Thoracic aorta (tissue), 2 donors: ENCODE data around the gene SDK2. TPM values are rescaled to one million over a fixed set of nuclear protein-coding genes. Genes with fewer than 3 reads are reported as not detected.

Experiments used
- ATAC-seq: fragments of 150-250 bp; one replicate; pipeline ENCODE4 v1.8.0; 2017; ENCODE audit warnings: low read depth; ENCODE audit not compliant: insufficient number of reproducible peaks, low FRiP score
- DNase-seq: peaks from one replicate; pipeline ENCODE4 v3.0.0-alpha.2; 2020; ENCODE audit warnings: low spot score
- H3K27ac ChIP-seq, 2 donors: fragments of 200-600 bp; sonication (generic); 1 replicate in 1 of 2; 2 replicates in 1 of 2; pipeline ENCODE4 v1.5.1; 2016; ENCODE audit warnings: mild to moderate bottlenecking in 2 of 2, moderate library complexity in 2 of 2
- H3K27me3 ChIP-seq: fragments of 200-600 bp; sonication (generic); replicated peaks from 2 replicates; pipeline ENCODE4 v1.6.0; 2016; ENCODE audit warnings: mild to moderate bottlenecking; ENCODE audit not compliant: insufficient read depth
- H3K36me3 ChIP-seq: fragments of 200-600 bp; sonication (generic); one replicate; pipeline ENCODE4 v1.5.1; 2016
- H3K4me1 ChIP-seq, 2 donors: fragments of 200-600 bp; sonication (generic); 1 replicate in 1 of 2; 2 replicates in 1 of 2; pipeline versions ENCODE4 v1.5.1 to v1.6.0; 2016; ENCODE audit warnings: low read depth in 2 of 2, mild to moderate bottlenecking in 1 of 2; ENCODE audit not compliant: control insufficient read depth in 1 of 2
- H3K4me3 ChIP-seq: fragments of 200-600 bp; sonication (generic); 2 replicates; pipeline ENCODE4 v1.5.1; 2016; ENCODE audit warnings: mild to moderate bottlenecking
- H3K9me3 ChIP-seq: fragments of 200-600 bp; sonication (generic); 2 replicates; pipeline ENCODE4 v1.5.1; 2016
- total RNA-seq, 2 donors: library from RNA; depleted of rRNA; stranded (reverse); fragments of >200 nt; gene quantifications; one replicate each; pipeline versions ENCODE4 v1.1.0 to v1.2.3, GENCODE V29; 2016
- TF ChIP-seq, protein P1 (sequence below): fragments of 200-600 bp; sonication (generic); IDR thresholded peaks from one replicate; pipeline ENCODE4 v1.5.1; 2019; ENCODE audit warnings: antibody characterized with exemption

The SDK2 gene
- total RNA-seq, 2 donors from 2014 or later = 6.0 to 8.9 TPM

DNA sequence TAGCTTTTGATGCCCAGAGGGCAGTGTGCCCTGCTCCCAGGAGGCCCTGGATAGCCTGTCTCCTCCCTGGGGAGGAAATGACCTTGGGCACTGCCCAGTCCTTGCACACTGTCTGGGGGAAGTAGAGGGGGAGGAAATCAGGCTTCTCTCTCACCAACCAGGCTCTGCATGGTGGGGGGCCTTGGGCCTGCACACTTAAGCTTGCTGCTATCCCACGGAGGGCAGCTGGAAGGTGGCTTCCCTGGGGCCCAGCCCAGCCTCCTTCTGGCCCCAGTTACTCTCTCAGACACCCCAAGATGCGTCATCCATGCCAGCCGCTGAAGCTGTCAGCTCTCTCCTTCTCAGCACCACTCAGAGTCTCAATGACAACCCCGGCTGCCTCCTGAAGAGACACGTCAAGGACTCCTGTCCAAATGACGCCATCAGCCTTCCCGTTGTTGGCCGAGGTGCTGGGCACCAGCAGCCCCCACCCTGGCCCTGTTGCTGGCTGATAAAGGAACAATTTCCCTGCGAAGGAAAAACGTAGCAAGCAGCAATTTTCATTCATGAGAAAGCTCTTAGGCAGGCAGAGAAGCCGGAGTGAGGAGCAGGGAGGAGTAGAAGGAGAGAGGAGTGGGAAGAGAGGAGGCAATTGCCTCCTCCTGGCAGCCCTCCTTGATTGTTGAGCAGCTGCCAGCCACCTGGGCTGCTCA, 95.5 kb downstream of the SDK2 start:
- Histone ChIP-seq H3K4me1 (no peaks in the 10 kb centered on the region), H3K27ac (no peak overlapping the region), H3K4me3 (no peak overlapping the region), H3K36me3 (no peaks in the 10 kb centered on the region), H3K27me3 (no peaks in the 10 kb centered on the region), H3K9me3 (no peaks in the 10 kb centered on the region)
- ATAC-seq = no peak
- DNase-seq = no peak
- TF ChIP-seq, protein P1, sequence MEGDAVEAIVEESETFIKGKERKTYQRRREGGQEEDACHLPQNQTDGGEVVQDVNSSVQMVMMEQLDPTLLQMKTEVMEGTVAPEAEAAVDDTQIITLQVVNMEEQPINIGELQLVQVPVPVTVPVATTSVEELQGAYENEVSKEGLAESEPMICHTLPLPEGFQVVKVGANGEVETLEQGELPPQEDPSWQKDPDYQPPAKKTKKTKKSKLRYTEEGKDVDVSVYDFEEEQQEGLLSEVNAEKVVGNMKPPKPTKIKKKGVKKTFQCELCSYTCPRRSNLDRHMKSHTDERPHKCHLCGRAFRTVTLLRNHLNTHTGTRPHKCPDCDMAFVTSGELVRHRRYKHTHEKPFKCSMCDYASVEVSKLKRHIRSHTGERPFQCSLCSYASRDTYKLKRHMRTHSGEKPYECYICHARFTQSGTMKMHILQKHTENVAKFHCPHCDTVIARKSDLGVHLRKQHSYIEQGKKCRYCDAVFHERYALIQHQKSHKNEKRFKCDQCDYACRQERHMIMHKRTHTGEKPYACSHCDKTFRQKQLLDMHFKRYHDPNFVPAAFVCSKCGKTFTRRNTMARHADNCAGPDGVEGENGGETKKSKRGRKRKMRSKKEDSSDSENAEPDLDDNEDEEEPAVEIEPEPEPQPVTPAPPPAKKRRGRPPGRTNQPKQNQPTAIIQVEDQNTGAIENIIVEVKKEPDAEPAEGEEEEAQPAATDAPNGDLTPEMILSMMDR = no peak

DNA sequence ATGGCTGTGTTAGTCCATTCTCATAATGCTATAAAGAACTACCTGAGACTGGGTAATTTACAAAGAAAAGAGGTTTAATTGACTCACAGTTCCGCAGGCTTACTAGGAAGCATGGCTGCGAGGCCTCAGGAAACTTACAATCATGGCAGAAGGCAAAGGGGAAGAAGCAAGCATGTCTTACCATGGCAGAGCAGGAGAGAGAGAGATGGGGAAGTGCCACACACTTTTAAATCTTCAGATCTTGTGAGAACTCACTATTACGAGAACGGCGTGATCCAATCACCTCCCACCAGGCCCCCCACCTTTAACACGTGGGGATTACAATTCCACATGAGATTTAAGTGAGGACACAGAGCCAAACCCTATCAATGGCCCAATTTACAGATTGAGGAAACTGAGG, 96.5 kb downstream of the SDK2 start:
- Histone ChIP-seq H3K4me3 (no peak overlapping the region), H3K36me3 (no peaks in the 10 kb centered on the region), H3K4me1 (no peaks in the 10 kb centered on the region), H3K27me3 (no peaks in the 10 kb centered on the region), H3K9me3 (no peaks in the 10 kb centered on the region), H3K27ac (no peak overlapping the region)
- TF ChIP-seq, protein P1 = no peak
- DNase-seq (no peak), ATAC-seq (no peak)

DNA sequence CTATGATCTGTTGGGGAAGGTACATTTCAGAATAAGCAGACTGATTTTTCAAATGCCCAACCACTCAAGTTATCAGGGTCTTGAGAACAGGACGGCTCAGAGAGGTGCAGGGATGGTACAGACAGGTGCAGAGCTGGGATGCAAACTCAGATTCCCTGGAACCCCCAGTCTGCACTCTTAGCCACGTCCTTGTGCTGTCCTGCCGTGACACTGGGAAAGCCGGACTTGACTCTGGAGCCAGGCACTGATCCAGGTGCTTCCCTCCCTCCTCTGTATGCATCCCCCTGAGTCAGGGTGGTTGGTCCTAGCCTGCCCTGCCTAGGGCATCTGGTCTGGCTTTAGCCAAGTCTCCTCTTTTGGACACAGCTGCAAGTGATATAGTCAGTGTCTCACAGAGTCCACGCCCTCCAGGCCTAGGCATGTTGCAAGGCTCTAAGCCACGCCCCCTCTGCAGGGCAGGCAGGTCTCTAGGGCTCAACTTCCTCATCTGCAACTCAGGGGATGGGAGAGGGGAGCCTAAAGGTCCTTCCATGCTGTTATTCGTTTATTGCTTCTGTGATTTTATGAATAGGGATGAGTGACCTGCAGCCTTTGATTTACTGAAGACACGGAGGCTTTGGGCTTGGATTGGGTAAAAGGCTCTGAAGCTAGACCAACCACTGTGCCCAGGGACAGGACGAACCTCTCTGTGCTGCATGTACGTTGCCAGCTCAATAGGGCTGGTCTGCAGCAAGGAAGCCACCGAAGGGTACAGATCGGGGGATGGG, 97.3 kb downstream of the SDK2 start:
- H3K9me3 ChIP-seq = no peaks in the 10 kb centered on the region
- TF ChIP-seq, protein P1 = no peak
- DNase-seq = no peak
- H3K27ac ChIP-seq = no peak overlapping the region
- no peaks in the 10 kb centered on the region for H3K4me1 ChIP-seq
- no peaks in the 10 kb centered on the region for H3K36me3 ChIP-seq
- no peaks in the 10 kb centered on the region for H3K27me3 ChIP-seq
- ATAC-seq = no peak
- no peak overlapping the region for H3K4me3 ChIP-seq

DNA sequence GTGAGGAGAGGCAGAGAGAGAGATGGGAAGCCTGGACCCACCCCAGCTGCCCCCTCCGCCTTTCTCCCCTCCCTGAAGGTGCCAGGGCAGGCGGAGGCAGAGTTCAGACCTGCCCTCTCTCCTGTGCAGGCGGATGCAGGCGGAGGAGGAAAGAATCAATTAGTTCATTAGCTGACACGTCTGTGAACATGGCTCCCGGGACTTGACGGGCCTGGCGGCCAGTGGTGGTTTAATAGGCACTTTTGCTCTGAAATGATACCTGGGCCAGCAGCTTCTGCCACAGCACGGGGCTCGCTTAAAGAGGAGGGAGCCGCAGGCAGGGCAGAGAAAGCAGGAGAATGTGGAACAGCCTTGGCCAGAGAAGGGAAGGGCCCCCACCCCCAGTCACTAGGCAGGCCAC, 98.1 kb downstream of the SDK2 start:
- H3K36me3 ChIP-seq = no peaks in the 10 kb centered on the region
- no peak overlapping the region for H3K27ac ChIP-seq
- H3K27me3 ChIP-seq = no peaks in the 10 kb centered on the region
- H3K9me3 ChIP-seq = no peaks in the 10 kb centered on the region
- no peaks in the 10 kb centered on the region for H3K4me1 ChIP-seq
- no peak overlapping the region for H3K4me3 ChIP-seq
- TF ChIP-seq, protein P1 = no peak
- ATAC-seq (no peak), DNase-seq (no peak)

DNA sequence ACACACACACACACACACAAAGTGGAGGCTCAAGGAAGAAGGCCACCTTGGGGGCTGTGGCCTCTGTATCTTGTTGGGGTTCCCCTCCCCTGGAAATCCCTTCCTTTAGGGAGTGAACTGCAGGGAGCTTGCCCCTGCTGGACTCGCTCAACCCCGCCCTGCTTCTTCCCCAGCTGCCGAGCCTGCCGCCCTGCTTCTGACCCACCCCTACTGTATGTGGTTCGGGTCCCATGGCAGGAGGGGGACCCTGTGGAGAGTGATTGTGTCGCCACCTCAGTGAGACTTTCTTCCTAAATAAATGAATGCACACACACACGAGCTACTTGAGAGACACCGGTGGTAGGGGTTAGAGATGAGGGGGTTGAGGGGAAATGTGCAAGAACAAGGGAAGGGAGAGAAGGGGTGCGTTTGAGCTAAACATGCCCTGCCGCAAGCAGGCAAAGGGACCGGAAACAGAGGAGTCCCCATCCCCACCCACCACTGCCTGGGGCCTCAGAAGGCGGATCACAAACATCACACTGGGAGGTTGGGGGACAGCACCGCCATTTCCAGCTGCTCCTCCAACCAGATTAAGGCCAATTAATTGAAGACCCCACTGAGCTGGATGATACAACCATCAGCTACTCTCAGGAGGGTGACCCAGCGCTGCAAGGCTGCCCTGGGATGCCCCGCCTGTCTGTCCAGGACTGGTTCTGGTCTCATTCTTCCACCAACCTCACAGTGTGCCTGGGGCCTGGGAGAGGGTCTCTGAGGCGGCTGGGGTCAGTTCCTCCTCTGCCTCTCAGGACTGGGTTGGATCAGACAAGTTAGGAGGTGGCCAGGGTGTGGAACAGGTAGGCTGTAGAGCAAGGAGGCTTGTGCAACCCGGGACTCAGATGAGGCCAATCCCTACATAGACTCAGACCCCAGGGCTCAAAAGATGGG, 98.9 kb downstream of the SDK2 start:
- no peaks in the 10 kb centered on the region for H3K36me3 ChIP-seq
- H3K27me3 ChIP-seq = no peaks in the 10 kb centered on the region
- no peak overlapping the region for H3K27ac ChIP-seq
- no peaks in the 10 kb centered on the region for H3K9me3 ChIP-seq
- no peak for ATAC-seq
- TF ChIP-seq, protein P1 = no peak
- DNase-seq = no peak
- no peaks in the 10 kb centered on the region for H3K4me1 ChIP-seq
- H3K4me3 ChIP-seq = no peak overlapping the region
